NB4 (cell line): Measurements from ENCODE around the gene ETDC.
"Not testable (repeated sequence)": the region's sequence is repeated elsewhere in the genome, so short reads cannot be mapped to it uniquely, and the experiment has no call there.

ENCODE experiments used
- DNase-seq: peaks from one replicate; pipeline ENCODE4 v3.0.0; 2010; ENCODE audit warnings: low read depth
- H3K4me3 ChIP-seq: one replicate; pipeline ENCODE4 v1.5.1; 2011; ENCODE audit warnings: mild to moderate bottlenecking, low read depth, low read length, moderate library complexity
- MYC ChIP-seq: IDR thresholded peaks from 2 replicates; pipeline ENCODE4 v1.6.1; 2011; ENCODE audit warnings: low read depth, low read length
- POLR2A ChIP-seq: IDR thresholded peaks from 2 replicates; pipeline ENCODE4 v1.6.1; 2011; ENCODE audit warnings: mild to moderate bottlenecking; ENCODE audit not compliant: insufficient read length; ENCODE audit errors: extremely low read depth
- TF ChIP-seq, protein P1 (sequence below): IDR thresholded peaks from 2 replicates; pipeline ENCODE4 v1.6.1; 2011; ENCODE audit warnings: low read depth, low read length
- TF ChIP-seq, protein P2 (sequence below): IDR thresholded peaks from one replicate; pipeline ENCODE4 v1.5.1; 2012; ENCODE audit warnings: low read depth, low read length

The ETDC gene

DNA sequence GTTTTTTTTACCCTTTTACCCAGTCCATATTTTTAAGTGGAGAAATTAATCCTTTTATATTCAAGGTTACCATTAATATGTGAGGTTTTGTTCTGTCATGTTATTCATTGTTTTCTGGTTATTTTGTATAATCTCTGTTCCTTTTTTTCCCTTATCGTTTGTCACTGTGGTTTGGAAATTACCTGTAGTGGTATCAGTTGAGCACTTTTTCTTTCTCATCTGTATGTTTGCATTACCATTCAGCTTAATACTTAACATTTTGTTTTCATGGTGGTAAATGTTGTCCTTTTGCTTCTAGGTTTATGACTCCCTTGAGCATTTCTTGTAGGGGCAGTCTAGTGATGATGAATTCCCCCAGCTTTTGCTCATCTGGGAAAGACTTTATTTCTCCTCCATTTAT, 6.6 kb downstream of the ETDC start:
- DNase-seq = no peak
- no peak overlapping the region for H3K4me3 ChIP-seq
- TF ChIP-seq, protein P1, sequence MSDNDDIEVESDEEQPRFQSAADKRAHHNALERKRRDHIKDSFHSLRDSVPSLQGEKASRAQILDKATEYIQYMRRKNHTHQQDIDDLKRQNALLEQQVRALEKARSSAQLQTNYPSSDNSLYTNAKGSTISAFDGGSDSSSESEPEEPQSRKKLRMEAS = no peak
- TF ChIP-seq POLR2A (no peak), MYC (no peak)
- TF ChIP-seq, protein P2, sequence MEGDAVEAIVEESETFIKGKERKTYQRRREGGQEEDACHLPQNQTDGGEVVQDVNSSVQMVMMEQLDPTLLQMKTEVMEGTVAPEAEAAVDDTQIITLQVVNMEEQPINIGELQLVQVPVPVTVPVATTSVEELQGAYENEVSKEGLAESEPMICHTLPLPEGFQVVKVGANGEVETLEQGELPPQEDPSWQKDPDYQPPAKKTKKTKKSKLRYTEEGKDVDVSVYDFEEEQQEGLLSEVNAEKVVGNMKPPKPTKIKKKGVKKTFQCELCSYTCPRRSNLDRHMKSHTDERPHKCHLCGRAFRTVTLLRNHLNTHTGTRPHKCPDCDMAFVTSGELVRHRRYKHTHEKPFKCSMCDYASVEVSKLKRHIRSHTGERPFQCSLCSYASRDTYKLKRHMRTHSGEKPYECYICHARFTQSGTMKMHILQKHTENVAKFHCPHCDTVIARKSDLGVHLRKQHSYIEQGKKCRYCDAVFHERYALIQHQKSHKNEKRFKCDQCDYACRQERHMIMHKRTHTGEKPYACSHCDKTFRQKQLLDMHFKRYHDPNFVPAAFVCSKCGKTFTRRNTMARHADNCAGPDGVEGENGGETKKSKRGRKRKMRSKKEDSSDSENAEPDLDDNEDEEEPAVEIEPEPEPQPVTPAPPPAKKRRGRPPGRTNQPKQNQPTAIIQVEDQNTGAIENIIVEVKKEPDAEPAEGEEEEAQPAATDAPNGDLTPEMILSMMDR = no peak

DNA sequence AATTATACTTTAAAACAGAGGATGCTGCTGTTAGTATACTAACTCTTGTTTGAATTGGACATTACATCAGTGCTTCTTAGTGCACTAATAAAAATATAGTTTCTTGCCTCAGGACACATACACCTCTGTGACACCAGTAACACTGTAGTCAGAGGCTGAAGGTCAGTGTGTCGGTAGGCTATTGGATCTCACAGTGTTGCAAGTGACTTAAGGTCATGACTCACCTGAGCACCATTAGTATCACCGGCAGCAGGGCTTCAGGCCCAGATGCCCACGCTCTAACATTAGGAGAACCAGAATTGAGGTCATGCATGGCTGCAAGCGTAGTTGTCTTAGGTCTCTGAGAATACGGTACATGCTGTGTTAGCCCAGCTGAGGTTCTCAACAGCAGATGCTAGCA, 15.2 kb downstream of the ETDC start:
- H3K4me3 ChIP-seq = no peak overlapping the region
- no peak for DNase-seq
- TF ChIP-seq POLR2A (no peak), MYC (no peak)
- TF ChIP-seq, protein P1 = no peak
- TF ChIP-seq, protein P2 = no peak

DNA sequence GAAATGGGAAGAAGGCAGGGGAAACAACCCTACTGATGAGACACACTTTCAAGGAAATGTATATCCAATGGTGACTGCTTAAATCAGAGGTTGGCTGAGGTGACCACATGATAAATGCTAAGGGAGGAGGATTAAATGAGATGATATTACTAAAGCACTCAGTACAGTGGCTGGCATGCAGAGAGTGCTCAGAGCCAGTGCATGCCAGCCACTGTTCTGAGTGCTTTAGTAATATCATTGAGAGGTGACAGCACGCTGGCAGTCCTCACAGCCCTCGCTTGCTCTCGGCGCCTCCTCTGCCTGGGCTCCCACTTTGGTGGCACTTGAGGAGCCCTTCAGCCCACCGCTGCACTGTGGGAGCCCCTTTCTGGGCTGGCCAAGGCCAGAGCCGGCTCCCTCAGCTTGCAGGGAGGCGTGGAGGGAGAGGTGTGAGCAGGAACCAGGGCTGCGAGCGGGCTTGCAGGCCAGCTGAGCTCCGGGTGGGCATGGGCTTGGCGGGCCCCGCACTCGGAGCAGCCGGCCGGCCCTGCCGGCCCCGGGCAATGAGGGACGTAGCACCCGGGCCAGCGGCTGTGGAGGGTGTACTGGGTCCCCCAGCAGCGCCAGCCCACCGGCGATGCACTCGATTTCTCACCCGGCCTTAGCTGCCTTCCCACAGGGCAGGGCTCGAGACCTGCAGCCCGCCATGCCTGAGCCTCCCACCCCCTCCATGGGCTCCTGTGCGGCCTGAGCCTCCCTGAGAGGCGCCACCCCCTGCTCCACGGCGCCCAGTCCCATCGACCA, 15.9 kb downstream of the ETDC start:
- H3K4me3 ChIP-seq, DNase-seq: not testable (repeated sequence)

DNA sequence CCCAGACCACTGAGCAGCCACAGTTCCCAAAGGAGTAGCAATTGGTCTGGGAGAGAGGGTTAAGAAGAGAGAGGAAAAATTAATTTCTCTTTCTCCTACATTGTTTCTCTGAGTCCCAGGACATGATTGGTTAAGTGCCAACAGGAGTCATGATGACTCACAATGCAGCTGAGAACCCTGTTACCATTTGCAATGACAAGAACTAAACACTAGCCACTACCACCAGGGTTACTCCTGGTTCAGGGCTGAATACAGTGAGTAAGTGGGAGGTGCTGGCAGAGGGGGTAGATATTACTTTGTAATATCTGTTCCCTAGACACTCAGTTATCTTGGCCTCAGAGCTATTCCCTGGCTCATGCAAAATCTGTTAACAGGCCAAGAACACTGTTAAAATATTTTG, 18.0 kb downstream of the ETDC start:
- no peak for TF ChIP-seq POLR2A
- TF ChIP-seq, protein P2 = no peak
- no peak for TF ChIP-seq MYC
- TF ChIP-seq, protein P1 = no peak
- H3K4me3 ChIP-seq = no peak overlapping the region
- no peak for DNase-seq

DNA sequence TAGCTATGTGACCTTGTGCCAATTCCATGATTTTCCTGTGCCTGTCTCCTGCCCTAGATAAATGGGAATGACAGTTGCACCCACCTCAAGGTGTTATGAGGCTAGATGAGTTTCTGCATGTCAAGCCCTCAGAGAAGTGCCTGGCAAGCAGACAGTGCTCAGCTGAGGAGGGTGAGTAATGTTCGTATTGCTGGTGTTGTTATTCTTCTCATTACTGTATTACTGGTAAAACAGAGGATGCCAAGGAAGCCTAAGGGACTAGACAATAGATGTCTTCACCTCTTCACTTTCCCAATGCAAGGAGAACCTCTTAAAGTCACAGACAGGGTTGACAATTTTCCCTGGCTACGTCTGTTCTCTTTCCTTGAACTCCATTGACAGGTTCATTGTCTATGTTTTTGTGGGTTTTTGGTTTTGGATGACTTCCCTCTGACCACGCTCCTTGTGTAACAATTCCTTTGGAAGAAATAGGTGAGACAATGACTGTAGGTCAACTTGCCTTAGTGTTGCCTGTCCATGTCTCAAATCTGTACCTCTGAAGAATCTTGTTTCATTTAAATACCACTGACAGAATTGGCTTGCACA, 19.2 kb downstream of the ETDC start:
- no peak overlapping the region for H3K4me3 ChIP-seq
- TF ChIP-seq, protein P2 = no peak
- TF ChIP-seq POLR2A = no peak
- TF ChIP-seq MYC = no peak
- TF ChIP-seq, protein P1 = no peak
- DNase-seq = no peak

DNA sequence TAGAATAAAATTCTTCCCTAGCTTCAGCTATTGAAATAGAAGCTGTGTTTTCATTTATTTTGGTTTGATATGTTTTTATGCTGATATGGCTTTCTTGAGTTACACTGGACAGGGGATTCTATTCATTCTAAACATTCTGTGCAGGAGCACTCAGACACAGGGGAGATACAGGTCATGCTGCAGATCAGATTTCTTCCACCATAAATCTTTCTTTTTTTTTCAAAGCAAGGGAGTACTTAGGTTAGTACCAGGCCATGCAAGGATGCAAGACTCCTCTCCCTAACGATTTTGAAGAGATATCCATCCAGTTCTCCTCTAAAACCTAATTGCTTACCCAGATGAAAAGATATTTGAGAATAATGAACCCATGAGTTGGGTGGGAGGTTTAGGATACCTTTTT, 21.4 kb downstream of the ETDC start:
- no peak for TF ChIP-seq POLR2A
- TF ChIP-seq, protein P1 = no peak
- TF ChIP-seq MYC = no peak
- TF ChIP-seq, protein P2 = no peak
- H3K4me3 ChIP-seq = no peak overlapping the region
- DNase-seq = no peak
